ENCODE results near the gene SPC24.
"Not testable (repeated sequence)": the region's sequence is repeated elsewhere in the genome, so short reads cannot be mapped to it uniquely, and the experiment has no call there.

Gene SPC24

DNA sequence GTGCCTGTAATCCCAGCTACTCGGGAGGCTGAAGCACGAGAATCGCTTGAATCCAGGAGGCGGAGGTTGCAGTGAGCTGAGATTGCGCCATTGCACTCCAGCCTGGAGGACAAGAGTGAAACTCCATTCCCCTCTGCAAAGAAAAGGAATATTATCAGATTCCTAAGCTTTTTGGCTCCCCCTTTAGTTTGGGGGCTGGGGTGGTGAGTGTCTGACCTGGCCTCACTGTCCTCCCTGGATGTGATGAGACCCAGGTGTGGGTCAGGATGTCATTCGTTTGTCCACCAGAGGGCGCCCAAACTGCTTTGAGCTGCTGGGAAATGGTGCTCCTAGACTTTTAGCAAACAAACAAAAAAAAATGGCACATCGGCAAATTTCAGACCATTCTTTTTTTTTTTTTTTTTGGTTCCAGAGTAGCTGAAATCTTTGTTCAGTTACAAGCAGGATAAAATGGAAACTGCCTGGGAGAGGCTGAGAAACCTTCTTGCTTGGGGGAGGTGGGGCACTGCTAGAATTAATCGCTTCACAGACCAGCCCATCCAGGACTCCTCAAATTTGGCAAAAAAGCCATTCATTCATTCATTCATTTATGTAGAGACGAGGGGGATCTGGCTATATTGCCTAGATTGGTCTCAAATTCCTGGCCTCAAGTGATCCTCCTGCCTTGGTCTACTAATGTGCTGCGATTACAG lies 29.4 kb downstream of the SPC24 start:
- peak; percentile 60 for DNase-seq (ENCODE audit: low read depth)

DNA sequence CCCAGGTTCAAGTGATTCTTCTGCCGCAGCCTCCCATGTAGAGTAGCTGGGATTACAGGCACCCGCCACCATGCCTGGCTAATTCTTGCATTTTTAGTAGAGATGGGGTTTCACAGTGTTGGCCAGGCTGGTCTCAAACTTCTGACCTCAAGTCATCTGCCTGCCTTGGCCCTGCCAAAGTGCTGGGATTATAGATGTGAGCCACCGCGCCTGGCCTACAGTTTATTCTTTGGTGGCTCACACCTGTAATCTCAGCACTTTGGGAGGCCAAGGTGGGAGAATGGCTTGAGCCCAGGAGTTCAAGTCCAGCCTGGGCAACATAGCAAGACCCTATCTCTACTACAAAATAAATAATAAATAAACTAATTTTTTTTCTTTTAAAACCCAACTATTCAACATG lies 31.4 kb downstream of the SPC24 start:
- DNase-seq (ENCODE audit: low read depth): not testable (repeated sequence)

DNA sequence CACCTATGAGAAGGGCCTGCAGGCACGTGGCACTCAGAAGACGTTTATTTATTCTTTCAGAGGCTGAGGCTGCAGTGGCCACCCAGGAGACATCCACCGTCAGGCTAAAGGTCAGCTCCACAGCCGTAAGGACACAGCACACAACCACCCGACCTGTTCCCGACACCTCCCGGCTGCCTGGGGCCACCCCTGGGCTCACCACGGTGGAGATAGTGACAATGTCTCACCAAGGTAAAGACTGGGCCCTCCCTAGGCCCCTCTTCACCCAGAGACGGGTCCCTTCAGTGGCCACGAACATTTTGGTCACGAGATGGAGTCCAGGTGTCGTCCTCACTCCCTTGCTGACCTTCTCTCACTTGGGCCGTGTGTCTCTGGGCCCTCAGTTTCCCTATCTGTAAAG lies 32.5 kb downstream of the SPC24 start:
- no peak for DNase-seq (ENCODE audit: low read depth)

DNA sequence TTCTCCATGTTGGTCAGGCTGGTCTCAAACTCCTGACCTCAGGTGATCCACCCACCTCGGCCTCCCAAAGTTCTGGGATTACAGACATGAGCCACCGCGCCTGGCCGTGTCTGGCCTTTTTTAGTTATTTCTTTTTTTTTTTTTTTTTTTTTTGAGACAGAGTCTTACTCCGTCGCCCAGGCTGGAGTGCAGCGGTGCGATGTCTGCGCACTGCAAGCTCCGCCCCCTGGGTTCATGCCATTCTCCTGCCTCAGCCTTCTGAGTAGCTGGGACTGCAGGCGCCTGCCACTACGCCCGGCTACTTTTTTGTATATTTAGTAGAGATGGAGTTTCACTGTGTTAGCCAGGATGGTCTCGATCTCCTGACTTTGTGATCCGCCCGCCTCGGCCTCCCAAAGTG lies 33.6 kb downstream of the SPC24 start:
- DNase-seq (ENCODE audit: low read depth): not testable (repeated sequence)

DNA sequence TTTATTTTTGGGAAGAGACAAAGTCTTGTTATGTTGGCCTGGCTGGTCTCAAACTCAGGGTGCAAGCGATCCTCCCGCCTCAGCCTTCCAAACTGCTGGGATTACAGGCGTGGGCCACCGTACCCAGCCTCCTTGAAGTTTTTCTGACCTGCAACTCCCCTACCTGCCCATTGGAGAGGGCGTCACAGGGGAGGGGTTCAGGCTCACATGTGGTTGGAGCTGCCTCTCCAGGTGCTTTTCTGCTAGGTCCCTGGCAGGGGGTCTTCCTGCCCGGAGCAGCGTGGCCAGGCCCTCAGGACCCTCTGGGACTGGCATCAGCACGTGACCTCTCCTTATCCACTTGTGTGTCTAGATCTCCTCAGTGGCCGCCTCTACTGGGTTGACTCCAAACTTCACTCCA lies 39.1 kb downstream of the SPC24 start:
- DNase-seq (ENCODE audit: low read depth): no peak

DNA sequence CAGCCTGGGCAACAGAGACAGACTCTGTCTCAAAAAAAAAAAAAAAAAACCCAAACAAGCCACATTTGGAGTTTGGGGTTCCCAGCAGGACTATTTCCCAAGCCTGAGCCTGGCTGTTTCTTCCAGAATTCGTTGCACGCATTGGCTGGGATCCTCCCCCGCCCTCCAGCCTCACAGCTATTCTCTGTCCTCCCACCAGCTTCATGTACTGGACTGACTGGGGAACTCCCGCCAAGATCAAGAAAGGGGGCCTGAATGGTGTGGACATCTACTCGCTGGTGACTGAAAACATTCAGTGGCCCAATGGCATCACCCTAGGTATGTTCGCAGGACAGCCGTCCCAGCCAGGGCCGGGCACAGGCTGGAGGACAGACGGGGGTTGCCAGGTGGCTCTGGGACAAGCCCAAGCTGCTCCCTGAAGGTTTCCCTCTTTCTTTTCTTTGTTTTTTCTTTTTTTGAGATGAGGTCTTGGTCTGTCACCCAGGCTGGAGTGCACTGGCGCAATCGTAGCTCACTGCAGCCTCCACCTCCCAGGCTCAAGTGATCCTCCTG lies 39.6 kb downstream of the SPC24 start:
- DNase-seq (ENCODE audit: low read depth): no peak

DNA sequence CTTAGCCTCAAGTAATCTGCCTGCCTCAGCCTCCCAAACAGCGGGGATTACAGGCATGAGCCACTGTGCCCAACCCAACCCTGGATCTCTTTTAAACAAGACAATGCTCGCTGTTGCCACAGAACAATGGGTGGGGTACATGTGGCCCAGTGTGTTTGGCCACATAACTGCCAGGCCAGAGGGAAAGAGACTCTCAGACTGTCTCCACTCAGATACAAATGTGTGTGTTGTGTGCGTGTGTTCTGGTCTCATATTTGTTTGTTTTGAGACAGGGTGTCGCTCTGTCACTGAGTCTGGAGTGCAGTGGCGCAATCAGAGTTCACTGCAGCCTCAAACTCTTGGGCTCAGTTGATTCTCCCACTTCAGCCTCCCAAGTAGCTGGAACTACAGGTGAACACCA lies 40.5 kb downstream of the SPC24 start:
- no peak for DNase-seq (ENCODE audit: low read depth)

DNA sequence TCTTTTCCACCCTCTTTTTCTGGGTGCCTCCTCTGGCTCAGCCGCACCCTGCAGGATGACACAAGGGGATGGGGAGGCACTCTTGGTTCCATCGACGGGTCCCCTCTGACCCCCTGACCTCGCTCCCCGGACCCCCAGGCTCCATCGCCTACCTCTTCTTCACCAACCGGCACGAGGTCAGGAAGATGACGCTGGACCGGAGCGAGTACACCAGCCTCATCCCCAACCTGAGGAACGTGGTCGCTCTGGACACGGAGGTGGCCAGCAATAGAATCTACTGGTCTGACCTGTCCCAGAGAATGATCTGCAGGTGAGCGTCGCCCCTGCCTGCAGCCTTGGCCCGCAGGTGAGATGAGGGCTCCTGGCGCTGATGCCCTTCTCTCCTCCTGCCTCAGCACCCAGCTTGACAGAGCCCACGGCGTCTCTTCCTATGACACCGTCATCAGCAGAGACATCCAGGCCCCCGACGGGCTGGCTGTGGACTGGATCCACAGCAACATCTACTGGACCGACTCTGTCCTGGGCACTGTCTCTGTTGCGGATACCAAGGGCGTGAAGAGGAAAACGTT lies 42.4 kb downstream of the SPC24 start:
- no peak for DNase-seq (ENCODE audit: low read depth)

DNA sequence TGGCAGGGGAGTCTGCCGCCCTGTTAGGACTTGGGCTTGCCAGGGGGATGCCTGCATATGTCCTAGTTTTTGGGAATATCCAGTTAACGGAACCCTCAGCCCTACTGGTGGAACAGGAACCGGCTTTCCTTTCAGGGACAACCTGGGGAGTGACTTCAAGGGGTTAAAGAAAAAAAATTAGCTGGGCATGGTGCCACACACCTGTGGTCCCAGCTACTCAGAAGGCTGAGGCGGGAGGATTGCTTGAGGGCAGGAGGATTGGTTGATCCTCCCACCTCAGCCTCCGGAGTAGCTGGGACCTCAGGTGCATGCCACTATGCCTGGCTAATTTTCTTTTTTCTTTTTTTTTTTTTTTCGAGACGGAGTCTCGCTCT lies 43.8 kb downstream of the SPC24 start:
- no peak for DNase-seq (ENCODE audit: low read depth)

DNA sequence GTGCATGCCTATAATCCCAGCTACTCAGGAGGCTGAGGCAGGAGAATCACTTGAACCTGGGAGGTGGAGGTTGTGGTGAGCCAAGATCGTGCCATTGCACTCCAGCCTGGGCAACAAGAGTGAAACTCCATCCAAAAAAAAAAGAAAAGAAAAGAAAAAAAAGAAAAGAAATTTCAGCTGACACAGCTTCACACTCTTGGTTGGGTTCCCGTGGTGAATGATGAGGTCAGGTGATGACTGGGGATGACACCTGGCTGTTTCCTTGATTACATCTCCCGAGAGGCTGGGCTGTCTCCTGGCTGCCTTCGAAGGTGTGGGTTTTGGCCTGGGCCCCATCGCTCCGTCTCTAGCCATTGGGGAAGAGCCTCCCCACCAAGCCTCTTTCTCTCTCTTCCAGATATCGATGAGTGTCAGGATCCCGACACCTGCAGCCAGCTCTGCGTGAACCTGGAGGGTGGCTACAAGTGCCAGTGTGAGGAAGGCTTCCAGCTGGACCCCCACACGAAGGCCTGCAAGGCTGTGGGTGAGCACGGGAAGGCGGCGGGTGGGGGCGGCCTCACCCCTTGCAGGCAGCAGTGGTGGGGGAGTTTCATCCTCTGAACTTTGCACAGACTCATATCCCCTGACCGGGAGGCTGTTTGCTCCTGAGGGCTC lies 44.3 kb downstream of the SPC24 start:
- no peak for DNase-seq (ENCODE audit: low read depth)

DNA sequence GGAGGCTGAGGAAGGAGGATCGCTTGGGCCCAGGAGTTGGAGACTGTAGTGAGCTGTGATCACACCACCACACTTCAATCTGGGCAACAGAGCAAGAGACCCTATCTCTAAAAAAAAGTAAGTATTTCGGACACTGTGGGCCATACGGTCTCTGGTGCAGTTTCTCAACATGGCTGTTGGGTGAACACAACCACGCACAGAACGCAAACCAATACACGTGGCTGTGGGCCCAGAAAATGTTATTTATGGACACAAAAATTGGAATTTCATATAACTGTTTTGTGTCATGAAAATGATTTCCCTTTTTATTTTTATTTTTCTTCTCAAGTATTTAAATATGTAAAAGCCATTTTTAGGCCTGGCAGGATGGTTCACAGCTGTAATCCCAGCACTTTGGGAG lies 46.8 kb downstream of the SPC24 start:
- DNase-seq (ENCODE audit: low read depth): no peak

DNA sequence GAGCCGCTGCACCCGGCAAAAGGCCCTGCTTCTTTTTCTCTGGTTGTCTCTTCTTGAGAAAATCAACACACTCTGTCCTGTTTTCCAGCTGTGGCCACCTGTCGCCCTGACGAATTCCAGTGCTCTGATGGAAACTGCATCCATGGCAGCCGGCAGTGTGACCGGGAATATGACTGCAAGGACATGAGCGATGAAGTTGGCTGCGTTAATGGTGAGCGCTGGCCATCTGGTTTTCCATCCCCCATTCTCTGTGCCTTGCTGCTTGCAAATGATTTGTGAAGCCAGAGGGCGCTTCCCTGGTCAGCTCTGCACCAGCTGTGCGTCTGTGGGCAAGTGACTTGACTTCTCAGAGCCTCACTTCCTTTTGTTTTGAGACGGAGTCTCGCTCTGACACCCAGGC lies 49.1 kb downstream of the SPC24 start:
- DNase-seq (ENCODE audit: low read depth): no peak

DNA sequence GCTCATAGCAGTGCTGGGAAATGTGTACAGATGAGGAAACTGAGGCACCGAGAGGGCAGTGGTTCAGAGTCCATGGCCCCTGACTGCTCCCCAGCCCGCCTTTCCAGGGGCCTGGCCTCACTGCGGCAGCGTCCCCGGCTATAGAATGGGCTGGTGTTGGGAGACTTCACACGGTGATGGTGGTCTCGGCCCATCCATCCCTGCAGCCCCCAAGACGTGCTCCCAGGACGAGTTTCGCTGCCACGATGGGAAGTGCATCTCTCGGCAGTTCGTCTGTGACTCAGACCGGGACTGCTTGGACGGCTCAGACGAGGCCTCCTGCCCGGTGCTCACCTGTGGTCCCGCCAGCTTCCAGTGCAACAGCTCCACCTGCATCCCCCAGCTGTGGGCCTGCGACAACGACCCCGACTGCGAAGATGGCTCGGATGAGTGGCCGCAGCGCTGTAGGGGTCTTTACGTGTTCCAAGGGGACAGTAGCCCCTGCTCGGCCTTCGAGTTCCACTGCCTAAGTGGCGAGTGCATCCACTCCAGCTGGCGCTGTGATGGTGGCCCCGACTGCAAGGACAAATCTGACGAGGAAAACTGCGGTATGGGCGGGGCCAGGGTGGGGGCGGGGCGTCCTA lies 50.5 kb downstream of the SPC24 start:
- no peak for DNase-seq (ENCODE audit: low read depth)

DNA sequence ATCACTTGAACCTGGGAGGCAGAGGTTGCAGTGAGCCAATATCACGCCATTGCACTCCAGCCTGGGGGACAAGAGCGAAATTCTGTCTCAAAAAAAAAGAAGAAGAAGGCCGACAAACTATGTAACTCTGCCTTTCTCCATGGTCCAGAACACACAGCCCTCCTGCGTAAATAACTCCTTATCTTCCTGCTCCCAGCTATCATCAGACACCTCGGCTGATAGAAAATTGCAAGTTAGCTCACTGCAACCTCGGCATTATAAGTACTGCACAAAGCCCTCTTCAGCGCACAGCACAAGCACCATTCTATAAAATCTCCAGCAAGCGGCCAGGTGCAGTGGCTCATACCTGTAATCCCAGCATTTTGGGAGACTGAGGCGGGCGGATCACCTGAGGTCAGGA lies 51.9 kb downstream of the SPC24 start:
- DNase-seq (ENCODE audit: low read depth): not testable (repeated sequence)

DNA sequence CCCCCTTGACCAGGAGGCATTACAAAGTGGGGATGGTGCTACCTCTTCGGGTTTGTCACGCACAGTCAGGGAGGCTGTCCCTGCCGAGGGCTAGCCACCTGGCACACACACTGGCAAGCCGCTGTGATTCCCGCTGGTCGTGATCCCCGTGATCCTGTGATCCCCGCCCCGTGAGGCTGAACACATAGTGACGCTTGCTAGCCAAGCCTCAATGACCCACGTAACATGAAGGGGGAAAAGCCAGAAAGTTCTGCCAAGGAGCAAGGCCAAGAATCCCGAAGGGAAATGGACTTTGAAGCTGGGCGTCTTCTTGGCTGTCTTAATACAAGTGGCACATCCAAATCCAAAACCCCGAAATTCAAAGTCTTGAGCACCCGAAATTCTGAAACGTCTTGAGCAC lies 52.6 kb downstream of the SPC24 start:
- no peak for DNase-seq (ENCODE audit: low read depth)

DNA sequence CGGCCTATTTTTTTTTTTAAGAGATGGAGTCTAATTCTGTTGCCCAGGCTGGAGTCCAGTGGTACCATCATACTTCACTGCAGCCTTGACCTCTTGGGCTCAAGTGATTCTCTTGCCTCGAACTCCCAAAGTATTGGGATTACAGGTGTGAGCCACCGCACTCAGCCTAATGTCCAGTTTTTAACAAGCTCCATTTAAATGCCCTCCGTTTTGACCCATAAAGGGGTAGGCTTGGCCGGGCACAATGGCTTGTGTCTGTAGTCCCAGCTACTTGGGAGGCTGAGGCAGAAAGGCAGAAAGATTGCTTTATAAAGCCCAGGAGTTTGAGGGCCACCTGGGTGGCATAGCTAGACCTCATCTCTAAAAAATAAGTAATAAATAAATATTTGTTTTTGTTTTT lies 54.5 kb downstream of the SPC24 start:
- no peak for DNase-seq (ENCODE audit: low read depth)

DNA sequence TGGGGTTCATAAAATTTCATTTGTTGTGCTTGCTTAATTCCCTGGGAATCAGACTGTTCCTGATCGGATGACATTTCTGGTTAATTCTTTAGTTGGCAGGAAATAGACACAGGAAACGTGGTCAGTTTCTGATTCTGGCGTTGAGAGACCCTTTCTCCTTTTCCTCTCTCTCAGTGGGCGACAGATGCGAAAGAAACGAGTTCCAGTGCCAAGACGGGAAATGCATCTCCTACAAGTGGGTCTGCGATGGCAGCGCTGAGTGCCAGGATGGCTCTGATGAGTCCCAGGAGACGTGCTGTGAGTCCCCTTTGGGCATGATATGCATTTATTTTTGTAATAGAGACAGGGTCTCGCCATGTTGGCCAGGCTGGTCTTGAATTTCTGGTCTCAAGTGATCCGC lies 55.5 kb downstream of the SPC24 start:
- no peak for DNase-seq (ENCODE audit: low read depth)

DNA sequence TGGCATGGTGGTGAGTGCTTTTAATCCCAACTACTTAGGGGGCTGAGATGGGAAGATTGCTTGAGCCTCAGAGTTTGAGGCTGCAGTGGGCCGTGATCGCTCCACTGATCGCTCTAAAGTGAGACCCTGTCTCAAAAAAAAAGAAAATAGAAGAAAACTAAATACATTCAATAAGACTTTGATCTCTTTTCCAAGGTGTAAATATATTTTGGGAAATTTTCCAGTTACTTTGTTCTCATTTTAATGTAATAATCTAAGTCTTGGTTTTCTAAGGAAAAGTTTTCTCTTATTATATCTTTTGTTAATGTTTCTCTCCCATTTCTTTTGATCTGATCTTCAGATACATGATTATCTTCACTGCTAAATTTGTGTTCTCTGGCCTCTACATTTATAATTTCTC lies 56.7 kb downstream of the SPC24 start:
- DNase-seq (ENCODE audit: low read depth): no peak

DNA sequence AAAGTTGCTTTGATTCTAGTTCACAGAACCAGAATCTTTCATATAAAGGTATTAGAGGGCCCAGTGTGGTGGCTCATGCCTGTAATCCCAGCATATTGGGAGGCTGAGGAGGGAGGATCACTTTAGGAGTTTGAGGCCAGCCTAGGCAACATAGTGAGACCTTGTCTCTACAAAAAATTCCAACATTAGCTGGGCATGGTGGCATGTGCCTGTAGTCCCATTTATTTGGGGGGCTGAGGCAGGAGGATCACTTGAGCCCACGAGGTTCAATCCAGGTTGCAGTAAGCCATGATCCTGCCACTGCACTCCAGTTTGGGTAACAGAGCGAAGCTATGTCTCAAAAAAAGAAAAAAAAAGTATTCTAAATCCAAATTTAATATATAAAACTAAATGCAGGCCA lies 57.3 kb downstream of the SPC24 start:
- DNase-seq (ENCODE audit: low read depth): no peak

DNA sequence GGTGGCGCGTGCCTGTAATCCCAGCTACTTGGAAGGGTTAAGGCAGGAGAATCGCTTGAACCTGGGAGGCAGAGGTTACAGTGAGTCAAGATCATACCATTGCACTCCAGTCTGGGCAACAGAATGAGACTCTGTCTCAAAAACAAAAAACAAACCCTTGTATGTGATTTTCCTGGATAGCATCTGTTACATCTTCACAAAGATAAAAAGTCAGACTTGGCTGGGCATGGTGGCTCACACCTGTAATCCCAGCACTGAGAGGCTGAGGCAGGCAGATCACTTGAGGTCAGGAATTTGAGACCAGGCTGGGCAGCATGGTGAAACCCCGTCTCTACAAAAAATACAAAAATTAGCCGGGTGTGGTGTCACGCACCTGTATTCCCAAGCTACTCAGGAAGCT lies 58.2 kb downstream of the SPC24 start:
- not testable (repeated sequence) for DNase-seq (ENCODE audit: low read depth)

DNA sequence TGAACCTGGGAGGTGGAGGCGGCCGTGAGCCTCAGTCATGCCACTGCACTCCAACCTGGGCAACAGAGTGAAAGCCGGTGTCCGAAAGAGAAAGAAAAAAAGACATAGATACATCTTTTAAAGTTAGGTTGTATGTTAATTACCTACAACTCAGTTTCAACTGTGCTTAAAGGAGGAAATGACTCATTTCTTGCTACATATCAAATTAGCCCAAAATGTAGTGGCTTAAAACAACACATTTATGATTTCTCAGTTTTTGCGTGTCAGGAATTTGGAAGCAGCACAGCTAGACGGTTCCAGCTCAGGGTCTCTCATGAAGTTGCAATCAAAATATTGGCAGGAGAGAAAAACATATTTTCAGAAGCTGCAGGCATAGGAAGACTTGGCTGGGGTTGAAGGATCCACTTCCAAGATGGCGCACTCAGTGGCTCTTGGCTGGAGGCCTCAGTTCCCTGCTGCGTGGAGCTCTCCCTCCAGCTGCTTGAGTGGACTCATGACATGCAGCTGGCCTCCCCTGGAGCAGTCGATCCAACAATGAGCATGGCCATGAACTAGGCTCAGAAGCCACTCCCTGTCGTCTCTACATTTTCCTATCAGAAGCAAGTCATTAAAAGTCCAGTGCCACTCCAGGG lies 59.3 kb downstream of the SPC24 start:
- peak; percentile 26 for DNase-seq (ENCODE audit: low read depth)
